HG02973 (cell line): ENCODE results near the gene IQCE.

Experiments used
- ATAC-seq: cut with Tn5 transposase; IDR thresholded peaks from one replicate; pipeline ENCODE4 v1.9.1; 2021; ENCODE audit warnings: moderate library complexity; ENCODE audit not compliant: unreplicated experiment

Gene IQCE

GRCh38 chr7:2631946-2632732, 73.4 kb downstream of the IQCE start, which contains the start of gene TTYH3:
Gene TTYH3 (plus strand): TSS chr7:2631986. CDS start chr7:2632156, 170 bp downstream.
- ATAC-seq, result peak; percentile 29

- no peak for ATAC-seq
These were observed 74.2 kb downstream of the IQCE start for GRCh38 chr7:2632733-2633537.

DNA sequence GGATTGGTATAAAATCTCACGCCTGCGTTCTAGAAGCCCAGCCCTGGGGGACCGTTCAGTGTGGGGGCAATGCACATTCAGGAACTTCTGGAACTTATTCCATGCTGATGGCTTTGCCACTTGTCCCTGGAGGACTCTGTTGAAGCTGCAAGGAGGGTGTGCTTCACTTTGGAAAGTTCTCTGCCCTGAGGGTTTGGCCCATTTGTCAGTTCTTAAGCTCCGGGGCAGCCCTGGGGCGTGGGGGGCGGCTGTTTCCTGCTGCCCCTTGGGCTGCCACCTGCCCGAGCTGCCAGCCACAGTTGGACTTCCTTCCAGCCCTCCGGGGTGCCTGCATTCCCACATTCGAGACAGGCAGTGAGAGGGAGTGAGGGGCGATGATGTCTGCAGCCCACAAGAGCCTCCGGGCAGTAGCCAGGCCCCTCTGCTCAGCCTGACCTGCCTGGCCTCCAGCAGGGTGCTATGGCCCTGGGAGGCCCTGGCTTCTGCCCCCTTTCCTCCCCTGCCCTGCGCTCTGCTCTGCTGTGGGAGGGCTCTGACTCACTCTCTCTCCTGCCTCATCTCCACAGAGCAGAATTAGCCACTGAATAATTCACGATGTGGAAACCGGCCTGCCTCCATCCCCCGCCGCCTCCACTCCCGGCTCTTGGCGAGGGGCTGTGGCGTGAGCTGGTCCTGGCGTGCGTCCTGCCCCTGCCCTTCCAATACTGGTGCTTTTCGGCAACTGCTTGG, 74.9 kb downstream of the IQCE start:
- no peak for ATAC-seq

GRCh38 chr7:2634267-2635145, 75.7 kb downstream of the IQCE start:
- no peak for ATAC-seq

GRCh38 chr7:2635148-2635668, 76.4 kb downstream of the IQCE start:
- ATAC-seq, result no peak

DNA sequence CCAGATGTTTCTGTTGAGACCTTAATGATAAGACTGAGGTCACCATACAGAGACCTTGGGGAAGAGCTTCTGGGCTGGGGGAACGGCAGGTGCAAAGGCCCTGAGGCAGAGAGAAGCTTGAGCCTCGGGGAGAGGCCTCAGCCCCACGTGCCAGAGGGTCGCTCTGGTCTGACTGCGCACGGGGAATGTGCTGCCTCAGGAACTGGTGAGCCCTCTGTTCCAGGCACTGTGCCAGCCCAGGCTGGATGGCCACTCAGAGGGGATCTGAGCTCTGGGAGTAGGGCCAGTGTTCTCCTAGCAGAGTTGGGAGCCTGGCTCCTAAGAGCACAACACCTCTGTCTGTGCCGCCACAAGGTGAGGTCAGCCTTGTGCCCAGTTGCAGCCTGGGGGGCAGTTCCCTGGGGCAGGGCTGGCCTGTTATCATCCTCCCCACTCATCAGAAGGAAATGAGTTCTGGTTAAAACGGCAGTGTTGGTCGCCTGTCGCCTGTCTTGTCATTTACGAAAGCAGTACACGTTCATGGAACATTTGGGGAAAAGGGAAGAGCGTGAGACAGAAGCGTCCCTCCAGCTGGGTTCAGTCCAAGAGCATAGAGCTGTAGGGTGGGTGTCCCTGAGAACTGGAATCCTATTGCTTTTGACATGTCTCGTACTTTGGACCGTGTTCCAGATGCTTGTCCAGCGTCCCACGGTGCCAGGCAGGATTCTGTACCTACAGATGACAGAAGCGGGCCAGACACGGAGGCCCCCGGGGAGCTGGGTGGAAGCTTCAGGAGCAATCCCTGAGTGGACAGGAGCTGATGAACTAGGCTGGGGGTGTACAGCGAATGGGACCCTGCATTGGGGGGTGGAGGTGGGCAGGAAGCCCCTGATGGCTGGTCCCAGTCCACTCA, 77.3 kb downstream of the IQCE start:
- ATAC-seq, result no peak

DNA sequence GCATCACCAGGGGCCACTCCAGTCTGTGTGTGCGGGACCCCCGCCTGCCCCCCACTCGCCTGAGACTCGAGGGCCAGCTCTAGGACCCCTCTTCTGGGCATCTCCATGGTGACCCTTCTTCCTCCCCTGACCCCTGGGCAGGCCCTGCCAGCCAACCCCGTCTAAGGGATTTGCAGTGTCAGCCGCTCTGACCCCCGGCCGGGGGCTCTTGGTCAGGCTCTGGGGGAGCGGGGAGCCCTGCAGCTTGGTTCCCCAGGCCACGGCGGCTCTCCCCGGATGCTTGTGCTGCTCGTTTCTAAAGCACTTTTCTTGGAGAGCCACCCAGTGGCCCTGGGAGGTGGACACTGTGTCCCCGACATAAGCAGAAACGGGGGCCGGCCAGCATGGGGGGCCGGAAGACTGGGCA, 78.3 kb downstream of the IQCE start:
- no peak for ATAC-seq

GRCh38 chr7:2637505-2638223, 78.9 kb downstream of the IQCE start:
- no peak for ATAC-seq

DNA sequence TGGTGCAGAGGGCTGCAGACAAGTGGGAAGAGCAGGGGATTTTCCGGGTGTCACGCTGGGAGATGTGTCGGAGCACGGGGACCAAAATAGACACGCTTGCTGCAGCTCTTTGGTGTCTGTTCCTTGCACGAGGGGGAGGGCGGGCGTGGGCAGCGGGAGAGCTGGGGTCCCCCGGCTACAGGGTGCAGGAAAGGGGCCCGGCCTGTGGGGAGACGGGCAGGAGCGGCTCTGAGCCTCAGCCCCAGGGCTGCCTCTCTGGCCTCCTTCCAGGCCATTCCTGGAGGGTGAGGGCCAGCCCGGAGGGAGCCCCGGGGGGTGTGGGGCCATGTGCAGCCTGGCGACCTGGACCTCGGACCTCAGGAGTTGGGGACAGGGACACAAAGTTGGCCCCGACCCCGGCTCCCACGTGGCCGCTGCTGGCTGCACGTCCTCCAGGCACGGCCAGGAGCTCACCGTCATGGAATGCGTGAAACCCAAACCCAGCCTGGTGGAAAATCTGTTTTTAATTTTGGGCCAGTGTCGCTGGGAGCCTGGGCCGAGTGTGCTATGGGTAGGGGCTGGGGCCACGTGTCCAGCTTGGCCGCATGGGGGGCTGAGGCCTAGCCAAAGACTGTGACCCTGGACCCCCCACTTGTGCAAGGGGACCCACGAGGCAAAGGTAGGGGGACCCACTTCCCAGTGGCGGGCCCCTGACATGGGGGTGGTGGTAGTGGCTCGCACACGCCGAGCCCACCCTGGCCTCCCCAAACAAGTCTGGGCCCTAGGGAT, 79.6 kb downstream of the IQCE start:
- no peak for ATAC-seq

GRCh38 chr7:2639181-2639681, 80.5 kb downstream of the IQCE start:
- ATAC-seq, result no peak

GRCh38 chr7:2639695-2640481, 81.1 kb downstream of the IQCE start:
- no peak for ATAC-seq

GRCh38 chr7:2640482-2640830, 81.7 kb downstream of the IQCE start:
- no peak for ATAC-seq

GRCh38 chr7:2640846-2641316, 82.1 kb downstream of the IQCE start:
- ATAC-seq, result no peak

- ATAC-seq, result peak; percentile 49
These were observed 82.9 kb downstream of the IQCE start for GRCh38 chr7:2641406-2642393.

DNA sequence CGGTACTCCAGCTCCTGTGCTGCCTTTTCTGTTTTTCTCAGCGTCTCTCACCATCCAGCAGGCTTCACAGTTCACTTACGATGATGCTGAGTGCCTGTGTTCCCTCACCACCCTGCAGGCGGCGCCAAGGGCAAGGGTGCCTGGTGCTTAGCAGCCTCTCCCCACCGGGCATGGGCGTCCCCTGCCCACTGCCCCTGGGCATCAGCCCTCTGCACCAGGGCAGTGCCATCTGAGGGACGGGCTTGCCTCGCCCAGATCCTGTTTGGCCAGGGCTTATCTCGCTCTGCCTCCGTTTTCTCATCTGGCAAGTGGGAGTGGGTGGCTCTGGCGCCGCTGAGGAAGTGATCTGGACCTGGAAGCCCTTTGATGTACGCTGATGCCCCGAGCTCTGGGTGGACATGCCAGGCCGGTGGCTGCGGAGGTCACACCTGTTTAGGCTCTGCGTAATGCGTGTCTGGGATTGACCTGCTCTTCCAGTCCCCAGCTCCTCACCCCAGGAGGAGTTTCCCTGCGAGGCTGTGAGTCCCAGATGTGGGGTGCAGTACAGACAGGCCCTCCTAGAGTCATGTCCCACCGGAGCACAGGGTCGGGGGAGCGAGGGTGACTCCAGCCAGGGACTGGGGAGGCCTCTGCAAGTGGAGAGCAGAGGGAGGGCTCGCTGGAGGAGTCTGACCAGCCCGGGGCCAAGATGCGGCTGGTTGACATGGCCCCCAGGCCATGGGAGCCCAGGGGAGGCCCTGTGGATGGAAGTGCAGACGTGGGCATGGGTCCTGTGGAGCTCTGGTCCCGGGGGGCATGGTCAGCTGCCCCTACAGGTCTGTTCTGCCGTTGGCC, 84.8 kb downstream of the IQCE start:
- ATAC-seq, result no peak
